GM19023 (cell line): ENCODE results near the gene CDH4.

Source experiments
- ATAC-seq: cut with Tn5 transposase; IDR thresholded peaks from one replicate; pipeline ENCODE4 v1.9.1; 2021; ENCODE audit warnings: mild to moderate bottlenecking, moderate library complexity; ENCODE audit not compliant: unreplicated experiment

The CDH4 gene

GRCh38 chr20:61765871-61766654 is 514.0 kb downstream of the CDH4 start:
- ATAC-seq: no peak

- no peak for ATAC-seq
Measured at GRCh38 chr20:61766921-61767610, 515.0 kb downstream of the CDH4 start.

- no peak for ATAC-seq
Measured at GRCh38 chr20:61767761-61768494, 515.9 kb downstream of the CDH4 start.

- no peak for ATAC-seq
Measured at GRCh38 chr20:61768571-61769285, 516.7 kb downstream of the CDH4 start.

- ATAC-seq: no peak
Measured at GRCh38 chr20:61769286-61769832, 517.3 kb downstream of the CDH4 start.

- no peak for ATAC-seq
Measured at GRCh38 chr20:61770113-61770585, 518.1 kb downstream of the CDH4 start.

GRCh38 chr20:61771805-61772350 is 519.8 kb downstream of the CDH4 start:
- ATAC-seq: no peak

- no peak for ATAC-seq
Measured at GRCh38 chr20:61772828-61773631, 521.0 kb downstream of the CDH4 start.

GRCh38 chr20:61773926-61774587 is 522.0 kb downstream of the CDH4 start:
- ATAC-seq: no peak

- no peak for ATAC-seq
Measured at GRCh38 chr20:61775423-61775822, 523.4 kb downstream of the CDH4 start.

- ATAC-seq: no peak
Measured at GRCh38 chr20:61776491-61777075, 524.5 kb downstream of the CDH4 start.

- no peak for ATAC-seq
Measured at GRCh38 chr20:61777773-61778494, 525.9 kb downstream of the CDH4 start.

- no peak for ATAC-seq
Measured at GRCh38 chr20:61778495-61778863, 526.4 kb downstream of the CDH4 start.

- no peak for ATAC-seq
Measured at GRCh38 chr20:61779176-61779965, 527.3 kb downstream of the CDH4 start.

GRCh38 chr20:61780066-61780465 is 528.0 kb downstream of the CDH4 start:
- no peak for ATAC-seq

- no peak for ATAC-seq
Measured at GRCh38 chr20:61784801-61785566, 532.9 kb downstream of the CDH4 start.

- no peak for ATAC-seq
Measured at GRCh38 chr20:61785567-61785816, 533.4 kb downstream of the CDH4 start.
